Activated CD8-positive, alpha-beta T cell treated with anti-CD3 and anti-CD28 coated beads for 36 hours (primary cell): ENCODE measurements around the gene ANKRD34A. TPM values are rescaled to one million over a fixed set of nuclear protein-coding genes. Genes with fewer than 3 reads are reported as not detected.

ENCODE experiments used
- ATAC-seq: fragments of 200-7000 bp; cut with Tn5 transposase; one replicate; pipeline ENCODE4 v1.10.0; 2021; ENCODE audit warnings: mild to moderate bottlenecking, moderate library complexity
- CTCF ChIA-PET: fragments of 350-600 bp; sonication (Branson Sonifier 250); formaldehyde crosslinking; loops from one replicate; lab custom pipeline; 2021; ENCODE audit warnings: antibody characterized with exemption; lab: Charles Lee
- POLR2A ChIA-PET: fragments of 350-600 bp; sonication (Branson Sonifier 250); formaldehyde crosslinking; loops from one replicate; lab custom pipeline; 2021; ENCODE audit warnings: antibody characterized with exemption; lab: Charles Lee
- DNase-seq: peaks from one replicate; pipeline ENCODE4 v3.0.0-alpha.2; 2020
- H3K27ac Mint-ChIP-seq: one replicate; pipeline ENCODE4 v1.8.0; 2021; ENCODE audit warnings: mild to moderate bottlenecking, mixed read lengths
- H3K27me3 Mint-ChIP-seq: one replicate; pipeline ENCODE4 v1.8.0; 2021; ENCODE audit warnings: mixed read lengths
- H3K36me3 Mint-ChIP-seq: one replicate; pipeline ENCODE4 v1.8.0; 2021; ENCODE audit warnings: low read depth, mixed read lengths
- H3K4me1 Mint-ChIP-seq: one replicate; pipeline ENCODE4 v1.8.0; 2021; ENCODE audit warnings: low read depth, mixed read lengths
- H3K4me3 Mint-ChIP-seq: one replicate; pipeline ENCODE4 v1.8.0; 2021; ENCODE audit warnings: mild to moderate bottlenecking, moderate library complexity, mixed read lengths
- H3K9me3 Mint-ChIP-seq: one replicate; pipeline ENCODE4 v1.8.0; 2021; ENCODE audit warnings: mixed read lengths
- intact Hi-C: fragments of 100-400 bp; cut with micrococcal nuclease; formaldehyde crosslinking; loops from one replicate; pipeline ENCODE4 v1.10.0; 2022
- total RNA-seq, 2 experiments: library from RNA; stranded (reverse); gene quantifications; one replicate each; pipeline ENCODE4 v1.2.3, GENCODE V29; 2021
- TF ChIP-seq, protein P1 (sequence below): fragments of 200-600 bp; IDR thresholded peaks from one replicate; pipeline ENCODE4 v1.8.0; 2022; ENCODE audit warnings: antibody characterized with exemption, mild to moderate bottlenecking

ANKRD34A gene
- total RNA-seq, 2 experiments from 2014 or later, result 6.6 to 7.7 TPM

DNA sequence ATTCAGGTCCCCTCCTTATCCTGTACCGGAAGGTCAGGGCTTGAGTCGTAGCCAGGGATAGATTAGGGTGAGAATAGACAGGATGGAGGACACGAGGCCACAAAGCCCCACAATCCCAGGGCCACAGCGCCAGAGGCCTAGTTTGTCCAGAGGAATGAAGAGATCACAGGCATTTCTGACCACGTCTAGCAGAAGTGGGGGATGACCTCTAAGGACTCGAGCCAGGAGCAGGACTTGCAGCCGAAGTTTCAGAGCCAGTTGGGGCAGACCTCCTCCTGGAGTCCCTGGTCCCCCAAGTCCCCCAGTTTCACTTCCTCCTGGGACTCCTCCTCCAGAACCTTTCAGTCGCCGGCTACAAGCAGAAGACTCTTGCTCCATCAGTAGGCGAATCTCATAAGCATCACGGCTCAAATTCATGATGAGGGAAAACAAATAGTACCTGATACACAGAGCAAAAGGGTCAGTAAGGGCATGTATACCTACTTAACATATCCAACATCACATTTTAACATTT lies 52.2 kb downstream of the ANKRD34A start:
- Mint-ChIP-seq H3K27me3 (no peaks in the 10 kb centered on the region), H3K27ac (peak overlapping the region; percentile 31), H3K4me1 (peaks cover 23% of the 10 kb centered on the region), H3K9me3 (no peaks in the 10 kb centered on the region), H3K36me3 (peaks cover 30% of the 10 kb centered on the region), H3K4me3 (no peak overlapping the region)
- TF ChIP-seq, protein P1, sequence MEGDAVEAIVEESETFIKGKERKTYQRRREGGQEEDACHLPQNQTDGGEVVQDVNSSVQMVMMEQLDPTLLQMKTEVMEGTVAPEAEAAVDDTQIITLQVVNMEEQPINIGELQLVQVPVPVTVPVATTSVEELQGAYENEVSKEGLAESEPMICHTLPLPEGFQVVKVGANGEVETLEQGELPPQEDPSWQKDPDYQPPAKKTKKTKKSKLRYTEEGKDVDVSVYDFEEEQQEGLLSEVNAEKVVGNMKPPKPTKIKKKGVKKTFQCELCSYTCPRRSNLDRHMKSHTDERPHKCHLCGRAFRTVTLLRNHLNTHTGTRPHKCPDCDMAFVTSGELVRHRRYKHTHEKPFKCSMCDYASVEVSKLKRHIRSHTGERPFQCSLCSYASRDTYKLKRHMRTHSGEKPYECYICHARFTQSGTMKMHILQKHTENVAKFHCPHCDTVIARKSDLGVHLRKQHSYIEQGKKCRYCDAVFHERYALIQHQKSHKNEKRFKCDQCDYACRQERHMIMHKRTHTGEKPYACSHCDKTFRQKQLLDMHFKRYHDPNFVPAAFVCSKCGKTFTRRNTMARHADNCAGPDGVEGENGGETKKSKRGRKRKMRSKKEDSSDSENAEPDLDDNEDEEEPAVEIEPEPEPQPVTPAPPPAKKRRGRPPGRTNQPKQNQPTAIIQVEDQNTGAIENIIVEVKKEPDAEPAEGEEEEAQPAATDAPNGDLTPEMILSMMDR, result no peak
- intact Hi-C loops, result loop anchor here (5.0 to 10.0 kb wide), 2 partner anchors 67 to 95 kb away; partner anchors contain the start of gene NUDT17
- no peak for ATAC-seq
- DNase-seq, result no peak
- CTCF ChIA-PET, result interaction anchor here (1.8 to 5.5 kb wide), 2 partner anchors 20 to 29 kb away, joined by 15 to 32 read pairs; partner anchors contain the start of gene ANKRD35
- POLR2A ChIA-PET, result interaction anchor here (0.7 to 2.4 kb wide), 3 partner anchors 11 to 53 kb away, joined by 3 to 8 read pairs (median 7); partner anchors contain the start of gene PIAS3

Other genes with a start within 250 kb of the ANKRD34A start
- 10 to 100 TPM; 13.6 to 16.9 TPM for gene CD160, start 245.1 kb downstream of the ANKRD34A start, total RNA-seq
- 10 to 100 TPM; 12.6 to 13.1 TPM for gene RNF115, start 140.5 kb downstream of the ANKRD34A start, total RNA-seq
- 10 to 100 TPM; 38.2 to 39.4 TPM for gene POLR3C, start 140.4 kb downstream of the ANKRD34A start, total RNA-seq
- gene NUDT17, start 118.9 kb downstream of the ANKRD34A start, total RNA-seq, result 1 to 10 TPM; 3.0 to 3.3 TPM
- 10 to 100 TPM; 17.9 to 18.9 TPM for gene PIAS3, start 105.5 kb downstream of the ANKRD34A start, total RNA-seq
- under 1 TPM; 0.54 to 0.59 TPM for gene ANKRD35, start 78.7 kb downstream of the ANKRD34A start, total RNA-seq
- 1 to 10 TPM; 1.3 to 1.4 TPM for gene ITGA10, start 54.5 kb downstream of the ANKRD34A start, total RNA-seq
- gene PEX11B, start 45.9 kb downstream of the ANKRD34A start, total RNA-seq, result 10 to 100 TPM; 25.8 to 26.3 TPM
- 100 to 1,000 TPM; 261 to 269 TPM for gene RBM8A, start 37.1 kb downstream of the ANKRD34A start, total RNA-seq
- 10 to 100 TPM; 41.5 to 43.6 TPM for gene LIX1L, start 6.6 kb downstream of the ANKRD34A start, total RNA-seq
- gene POLR3GL, start 115 bp upstream of the ANKRD34A start, total RNA-seq, result 10 to 100 TPM; 22.3 to 23.3 TPM
- 100 to 1,000 TPM; 130 to 134 TPM for gene TXNIP, start 32.0 kb upstream of the ANKRD34A start, total RNA-seq
- gene HJV, start 57.2 kb upstream of the ANKRD34A start, total RNA-seq, result not detected
- gene NBPF10, start 180.2 kb upstream of the ANKRD34A start, total RNA-seq, result 1 to 10 TPM; 1.5 to 1.6 TPM